Tibial nerve (tissue), 4 donors: ENCODE results near the gene GSN.

Source experiments
- CTCF ChIP-seq, 5 experiments: fragments of 200-600 bp in 3 of 5; fragments of 450-650 bp in 2 of 5; sonication (generic) in 3 of 5; IDR thresholded peaks; one replicate each; pipeline ENCODE4 v1.5.1; 2016 to 2019; ENCODE audit warnings: antibody characterized with exemption in 5 of 5, mild to moderate bottlenecking in 3 of 5, moderate library complexity in 2 of 5
- EP300 ChIP-seq, 2 donors: sonication (generic); formaldehyde crosslinking; IDR thresholded peaks; one replicate each; pipeline ENCODE4 v1.6.1; 2017; ENCODE audit warnings: antibody characterized with exemption in 2 of 2, mild to moderate bottlenecking in 1 of 2
- POLR2A ChIP-seq, 2 donors: fragments of 450-650 bp; IDR thresholded peaks; one replicate each; pipeline ENCODE4 v1.6.1; 2017; ENCODE audit warnings: antibody characterized with exemption in 2 of 2, mild to moderate bottlenecking in 2 of 2, moderate library complexity in 2 of 2

- TF ChIP-seq CTCF (IDR thresholded peaks at IDR 0.05) (no peak), POLR2A (IDR thresholded peaks at IDR 0.05) (no peak), EP300 (IDR thresholded peaks at IDR 0.05) (no peak)
These were observed 6.2 kb upstream of the GSN start for GRCh38 chr9:121261755-121262154.
